Kidney glomerular epithelial cell (primary cell): ENCODE measurements around the gene GNA15.
"Not testable (repeated sequence)": the region's sequence is repeated elsewhere in the genome, so short reads cannot be mapped to it uniquely, and the experiment has no call there.

Experiments
- DNase-seq: peaks from one replicate; lab custom pipeline; 2025; lab: John Stamatoyannopoulos, UW

The GNA15 gene

GRCh38 chr19:3149526-3150505 lies 14.0 kb downstream of the GNA15 start:
- DNase-seq: no peak

- DNase-seq: no peak
Observed at GRCh38 chr19:3150739-3151329, 15.0 kb downstream of the GNA15 start.

GRCh38 chr19:3151563-3152418 lies 16.0 kb downstream of the GNA15 start:
- DNase-seq: no peak

- no peak for DNase-seq
Observed at GRCh38 chr19:3152419-3152780, 16.6 kb downstream of the GNA15 start.

GRCh38 chr19:3153286-3154230 lies 17.7 kb downstream of the GNA15 start:
- DNase-seq: no peak

- not testable (repeated sequence) for DNase-seq
Observed at GRCh38 chr19:3154447-3154846, 18.6 kb downstream of the GNA15 start.

GRCh38 chr19:3154957-3155736 lies 19.3 kb downstream of the GNA15 start:
- DNase-seq: peak; percentile 13

- DNase-seq: no peak
Observed at GRCh38 chr19:3157096-3157845, 21.4 kb downstream of the GNA15 start.

- no peak for DNase-seq
Observed at GRCh38 chr19:3159565-3159964, 23.7 kb downstream of the GNA15 start.

- no peak for DNase-seq
Observed at GRCh38 chr19:3160219-3160618, 24.4 kb downstream of the GNA15 start.

GRCh38 chr19:3161453-3161852 lies 25.6 kb downstream of the GNA15 start:
- no peak for DNase-seq

- no peak for DNase-seq
Observed at GRCh38 chr19:3162418-3163229, 26.8 kb downstream of the GNA15 start.

GRCh38 chr19:3163230-3163886 lies 27.5 kb downstream of the GNA15 start:
- peak; percentile 24 for DNase-seq

GRCh38 chr19:3163943-3164342 lies 28.1 kb downstream of the GNA15 start:
- DNase-seq: no peak

GRCh38 chr19:3167533-3168272 lies 31.9 kb downstream of the GNA15 start:
- no peak for DNase-seq

GRCh38 chr19:3171894-3172672 lies 36.2 kb downstream of the GNA15 start:
- no peak for DNase-seq

- DNase-seq: not testable (repeated sequence)
Observed at GRCh38 chr19:3172673-3173000, 36.8 kb downstream of the GNA15 start.
